Lung (tissue), 12 donors: ENCODE measurements around the gene FRY. TPM values are rescaled to one million over a fixed set of nuclear protein-coding genes. Genes with fewer than 3 reads are reported as not detected.

Source experiments
- ATAC-seq: fragments of 200-7000 bp; cut with Tn5 transposase; one replicate; pipeline ENCODE4 v1.9.1; 2020; ENCODE audit warnings: moderate number of reproducible peaks; ENCODE audit not compliant: insufficient read depth, low FRiP score
- DNase-seq, 3 donors: peaks; one replicate each; pipeline ENCODE4 v3.0.0-alpha.2; 2013 to 2017
- H3K27ac ChIP-seq, 2 donors: one replicate each; pipeline ENCODE4 v1.5.1; 2013; ENCODE audit warnings: mild to moderate bottlenecking in 2 of 2, moderate library complexity in 2 of 2, control low read depth in 1 of 2, inconsistent platforms in 1 of 2, low read depth in 1 of 2, low read length in 1 of 2
- H3K27me3 ChIP-seq, 3 donors: one replicate each; pipeline ENCODE4 v1.5.1; 2013; ENCODE audit warnings: low read length in 2 of 3; ENCODE audit not compliant: control insufficient read depth in 3 of 3, insufficient read depth in 3 of 3
- H3K36me3 ChIP-seq, 4 donors: one replicate each; pipeline ENCODE4 v1.5.1; 2013; ENCODE audit warnings: low read length in 4 of 4, mild to moderate bottlenecking in 1 of 4, moderate library complexity in 1 of 4; ENCODE audit not compliant: control insufficient read depth in 4 of 4, insufficient read depth in 4 of 4
- H3K4me1 ChIP-seq, 5 donors: one replicate each; pipeline ENCODE4 v1.5.1; 2013; ENCODE audit warnings: low read length in 5 of 5, mild to moderate bottlenecking in 2 of 5, moderate library complexity in 1 of 5; ENCODE audit not compliant: control insufficient read depth in 5 of 5, insufficient read depth in 5 of 5
- H3K4me3 ChIP-seq: one replicate; pipeline ENCODE4 v1.5.1; 2013; ENCODE audit warnings: mild to moderate bottlenecking, control low read depth, moderate library complexity
- H3K9ac ChIP-seq, 2 donors: one replicate each; pipeline ENCODE4 v1.5.1; 2013; ENCODE audit warnings: low read length in 2 of 2, control low read depth in 1 of 2; ENCODE audit not compliant: insufficient read depth in 1 of 2
- H3K9me3 ChIP-seq, 4 donors: one replicate each; pipeline ENCODE4 v1.5.1; 2013; ENCODE audit warnings: low read length in 3 of 4, mild to moderate bottlenecking in 1 of 4, moderate library complexity in 1 of 4; ENCODE audit not compliant: control insufficient read depth in 4 of 4, insufficient read depth in 3 of 4
- WGBS, 2 donors: extraction: QIAGEN DNeasy Blood & Tissue Kit; methylation state at CpG; one replicate each; pipeline ENCODE4 v1.1.7; 2013; 5-methylcytosine and 5-hydroxymethylcytosine counted together
- polyA plus RNA-seq, 2 donors: library from polyadenylated mRNA; stranded (reverse); fragments of 200-250 nt; gene quantifications; one replicate each; pipeline ENCODE4 v1.2.1, GENCODE V29; 2013
- total RNA-seq, 2 donors: library from RNA; depleted of rRNA in 1 of 2; stranded (reverse); fragments of >200 nt in 1 of 2; gene quantifications; one replicate each; pipeline ENCODE4 v1.2.1, GENCODE V29; 2014 to 2021
- TF ChIP-seq, protein P1 (sequence below): IDR thresholded peaks from 2 replicates; pipeline ENCODE4 v1.5.1; 2012; ENCODE audit warnings: mild to moderate bottlenecking; ENCODE audit errors: control extremely low read depth, extremely low read depth
- donor health status: control.
- donor health status: control.
- donor health status: Bipolar disorder and iron deficiency.
- donor health status: healthy.
- donor health status: DM: yes; HTN: yes; CAD: no.

FRY gene
- total and polyA plus RNA-seq, 4 donors: 7.4 to 79.6 (median 43.9) TPM

GRCh38 chr13:32009362-32009761 lies 22.2 kb upstream of the FRY start:
- Histone ChIP-seq H3K27ac (no peak overlapping the region), H3K4me1 (peaks cover 0 to 8% (median 0%) of the 10 kb centered on the region in 5 donors), H3K9me3 (no peaks in the 10 kb centered on the region), H3K9ac (no peak overlapping the region), H3K27me3 (no peaks in the 10 kb centered on the region), H3K36me3 (no peaks in the 10 kb centered on the region), H3K4me3 (no peak overlapping the region)
- DNase-seq: no peak
- 88 to 91% methylated on average over 5 of the region's 5 CpGs for WGBS, 2 donors
- no peak for ATAC-seq
- TF ChIP-seq, protein P1, sequence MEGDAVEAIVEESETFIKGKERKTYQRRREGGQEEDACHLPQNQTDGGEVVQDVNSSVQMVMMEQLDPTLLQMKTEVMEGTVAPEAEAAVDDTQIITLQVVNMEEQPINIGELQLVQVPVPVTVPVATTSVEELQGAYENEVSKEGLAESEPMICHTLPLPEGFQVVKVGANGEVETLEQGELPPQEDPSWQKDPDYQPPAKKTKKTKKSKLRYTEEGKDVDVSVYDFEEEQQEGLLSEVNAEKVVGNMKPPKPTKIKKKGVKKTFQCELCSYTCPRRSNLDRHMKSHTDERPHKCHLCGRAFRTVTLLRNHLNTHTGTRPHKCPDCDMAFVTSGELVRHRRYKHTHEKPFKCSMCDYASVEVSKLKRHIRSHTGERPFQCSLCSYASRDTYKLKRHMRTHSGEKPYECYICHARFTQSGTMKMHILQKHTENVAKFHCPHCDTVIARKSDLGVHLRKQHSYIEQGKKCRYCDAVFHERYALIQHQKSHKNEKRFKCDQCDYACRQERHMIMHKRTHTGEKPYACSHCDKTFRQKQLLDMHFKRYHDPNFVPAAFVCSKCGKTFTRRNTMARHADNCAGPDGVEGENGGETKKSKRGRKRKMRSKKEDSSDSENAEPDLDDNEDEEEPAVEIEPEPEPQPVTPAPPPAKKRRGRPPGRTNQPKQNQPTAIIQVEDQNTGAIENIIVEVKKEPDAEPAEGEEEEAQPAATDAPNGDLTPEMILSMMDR: no peak

DNA sequence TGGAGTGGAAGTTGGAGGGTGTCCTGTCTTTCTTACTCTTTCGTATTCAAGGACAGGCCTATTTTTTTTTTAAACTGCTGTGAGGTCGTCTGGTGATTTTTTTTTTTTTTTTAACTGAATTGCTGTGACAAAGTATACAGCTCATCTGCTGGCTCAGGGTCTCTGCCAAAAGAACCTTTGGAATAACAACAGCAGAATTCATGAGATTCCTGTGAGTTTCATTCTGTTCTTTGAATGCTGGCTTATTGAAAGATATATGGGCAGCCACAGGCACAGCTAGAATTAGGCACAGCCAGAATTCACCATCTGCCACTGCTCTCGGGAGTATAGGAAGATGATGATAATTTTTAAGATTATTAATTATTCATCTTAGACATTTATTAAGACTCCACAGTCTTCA lies 21.4 kb upstream of the FRY start:
- H3K27me3 ChIP-seq: no peaks in the 10 kb centered on the region
- ATAC-seq (no peak), DNase-seq (peak in 1 of 3 donors; percentile 12)
- no peaks in the 10 kb centered on the region for H3K9me3 ChIP-seq
- peaks cover 0 to 8% (median 0%) of the 10 kb centered on the region in 5 donors for H3K4me1 ChIP-seq
- no peaks in the 10 kb centered on the region for H3K36me3 ChIP-seq
- no peak overlapping the region for H3K9ac ChIP-seq
- no peak overlapping the region for H3K4me3 ChIP-seq
- 71 to 83% methylated on average over 3 of the region's 3 CpGs for WGBS, 2 donors
- no peak overlapping the region for H3K27ac ChIP-seq
- TF ChIP-seq, protein P1: no peak

- Histone ChIP-seq H3K27ac (no peak overlapping the region), H3K9ac (no peak overlapping the region), H3K36me3 (no peaks in the 10 kb centered on the region), H3K27me3 (no peaks in the 10 kb centered on the region), H3K4me1 (peaks cover 0 to 8% (median 0%) of the 10 kb centered on the region in 5 donors), H3K9me3 (no peaks in the 10 kb centered on the region), H3K4me3 (no peak overlapping the region)
- TF ChIP-seq, protein P1: no peak
- ATAC-seq (no peak), DNase-seq (no peak)
Observed at GRCh38 chr13:32011971-32012370, 19.6 kb upstream of the FRY start.

DNA sequence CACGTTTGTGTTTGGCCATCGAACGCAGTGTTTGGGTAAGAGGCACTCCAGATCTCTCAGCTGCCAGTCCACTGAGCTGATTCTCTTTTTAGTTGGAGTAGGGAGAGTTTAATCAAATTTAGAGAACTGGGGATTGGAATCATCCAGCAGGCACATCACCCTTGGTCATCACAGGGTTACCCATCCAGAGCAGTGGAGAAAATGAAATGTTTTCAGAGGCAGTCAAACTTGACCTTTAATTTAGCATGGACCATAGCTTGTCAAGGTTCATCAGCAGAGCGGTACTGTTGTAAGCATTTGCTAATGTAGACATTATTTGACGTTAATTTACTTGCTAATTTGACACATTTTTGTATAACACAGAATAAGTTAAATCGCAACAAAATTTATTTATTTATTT lies 18.4 kb upstream of the FRY start:
- Histone ChIP-seq H3K9me3 (no peaks in the 10 kb centered on the region), H3K27ac (no peak overlapping the region), H3K4me3 (no peak overlapping the region), H3K9ac (no peak overlapping the region), H3K36me3 (no peaks in the 10 kb centered on the region), H3K27me3 (no peaks in the 10 kb centered on the region), H3K4me1 (peaks cover 0 to 8% (median 0%) of the 10 kb centered on the region in 5 donors)
- DNase-seq (no peak), ATAC-seq (no peak)
- TF ChIP-seq, protein P1: no peak
- 93 to 94% methylated on average over 6 of the region's 6 CpGs for WGBS, 2 donors
